ENCODE data around the gene LITAFD.

Gene LITAFD

DNA sequence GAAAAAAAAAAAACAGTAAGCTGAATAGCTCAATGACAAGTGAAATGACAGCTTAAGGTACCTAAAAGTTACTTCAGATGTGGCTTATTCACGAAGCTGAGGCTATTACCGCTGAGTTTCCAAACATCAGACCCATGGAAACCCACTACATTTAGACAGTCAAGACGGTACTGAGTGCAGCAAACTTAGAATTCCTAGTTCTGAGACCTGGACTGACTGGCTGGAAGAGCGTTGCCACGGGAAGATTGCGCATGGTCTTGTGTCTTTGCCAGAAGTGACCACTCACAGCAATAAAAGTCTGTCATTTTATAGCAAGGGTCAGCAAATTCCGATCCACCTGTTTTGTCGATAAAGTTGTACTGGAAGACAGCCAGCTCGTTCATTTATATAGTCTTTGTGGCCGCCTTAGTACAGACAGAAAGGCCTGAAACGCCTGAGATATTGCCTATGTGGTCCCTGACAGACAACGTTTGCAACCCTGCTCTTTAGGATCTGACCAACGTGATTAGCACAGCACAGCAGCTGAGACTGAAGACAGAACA, 19.2 kb downstream of the LITAFD start:
- TF ChIP-seq USF1 (IDR thresholded peaks at IDR 0.05): no peak
- no peak for TF ChIP-seq FOXM1 (IDR thresholded peaks at IDR 0.05; ENCODE audit: borderline replicate concordance, low read depth)
- no peak for TF ChIP-seq CEBPB (IDR thresholded peaks at IDR 0.05)
- TF ChIP-seq YY1 (IDR thresholded peaks at IDR 0.05; ENCODE audit: low read depth): no peak
- TF ChIP-seq MAX (IDR thresholded peaks at IDR 0.05): no peak
- TF ChIP-seq EP300 (IDR thresholded peaks at IDR 0.05; ENCODE audit: borderline replicate concordance): no peak
- no peak for TF ChIP-seq RAD21 (IDR thresholded peaks at IDR 0.05; ENCODE audit: low read depth)
- no peak for TF ChIP-seq EGR1 (IDR thresholded peaks at IDR 0.05)
- TF ChIP-seq, protein P1, sequence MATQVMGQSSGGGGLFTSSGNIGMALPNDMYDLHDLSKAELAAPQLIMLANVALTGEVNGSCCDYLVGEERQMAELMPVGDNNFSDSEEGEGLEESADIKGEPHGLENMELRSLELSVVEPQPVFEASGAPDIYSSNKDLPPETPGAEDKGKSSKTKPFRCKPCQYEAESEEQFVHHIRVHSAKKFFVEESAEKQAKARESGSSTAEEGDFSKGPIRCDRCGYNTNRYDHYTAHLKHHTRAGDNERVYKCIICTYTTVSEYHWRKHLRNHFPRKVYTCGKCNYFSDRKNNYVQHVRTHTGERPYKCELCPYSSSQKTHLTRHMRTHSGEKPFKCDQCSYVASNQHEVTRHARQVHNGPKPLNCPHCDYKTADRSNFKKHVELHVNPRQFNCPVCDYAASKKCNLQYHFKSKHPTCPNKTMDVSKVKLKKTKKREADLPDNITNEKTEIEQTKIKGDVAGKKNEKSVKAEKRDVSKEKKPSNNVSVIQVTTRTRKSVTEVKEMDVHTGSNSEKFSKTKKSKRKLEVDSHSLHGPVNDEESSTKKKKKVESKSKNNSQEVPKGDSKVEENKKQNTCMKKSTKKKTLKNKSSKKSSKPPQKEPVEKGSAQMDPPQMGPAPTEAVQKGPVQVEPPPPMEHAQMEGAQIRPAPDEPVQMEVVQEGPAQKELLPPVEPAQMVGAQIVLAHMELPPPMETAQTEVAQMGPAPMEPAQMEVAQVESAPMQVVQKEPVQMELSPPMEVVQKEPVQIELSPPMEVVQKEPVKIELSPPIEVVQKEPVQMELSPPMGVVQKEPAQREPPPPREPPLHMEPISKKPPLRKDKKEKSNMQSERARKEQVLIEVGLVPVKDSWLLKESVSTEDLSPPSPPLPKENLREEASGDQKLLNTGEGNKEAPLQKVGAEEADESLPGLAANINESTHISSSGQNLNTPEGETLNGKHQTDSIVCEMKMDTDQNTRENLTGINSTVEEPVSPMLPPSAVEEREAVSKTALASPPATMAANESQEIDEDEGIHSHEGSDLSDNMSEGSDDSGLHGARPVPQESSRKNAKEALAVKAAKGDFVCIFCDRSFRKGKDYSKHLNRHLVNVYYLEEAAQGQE (IDR thresholded peaks at IDR 0.05; ENCODE audit: low read depth): no peak
- TF ChIP-seq TCF12 (IDR thresholded peaks at IDR 0.05; ENCODE audit: low read depth): no peak
- TF ChIP-seq CREB1 (IDR thresholded peaks at IDR 0.05; ENCODE audit: low read depth): no peak
- no peak for TF ChIP-seq TAF1 (IDR thresholded peaks at IDR 0.05; ENCODE audit: low read depth)
- no peak for TF ChIP-seq TEAD4 (IDR thresholded peaks at IDR 0.05)
- TF ChIP-seq NFIC (IDR thresholded peaks at IDR 0.05): no peak
- TF ChIP-seq ZBTB7A (IDR thresholded peaks at IDR 0.05; ENCODE audit: low read depth): no peak

- no peak for TF ChIP-seq TCF12 (IDR thresholded peaks at IDR 0.05; ENCODE audit: low read depth)
- no peak for TF ChIP-seq CEBPB (IDR thresholded peaks at IDR 0.05)
- no peak for TF ChIP-seq NFIC (IDR thresholded peaks at IDR 0.05)
- no peak for TF ChIP-seq ZBTB7A (IDR thresholded peaks at IDR 0.05; ENCODE audit: low read depth)
- no peak for TF ChIP-seq USF1 (IDR thresholded peaks at IDR 0.05)
- TF ChIP-seq TAF1 (IDR thresholded peaks at IDR 0.05; ENCODE audit: low read depth): no peak
- no peak for TF ChIP-seq FOXM1 (IDR thresholded peaks at IDR 0.05; ENCODE audit: borderline replicate concordance, low read depth)
Measured at GRCh38 chr16:8903004-8903403, 20.9 kb downstream of the LITAFD start.

DNA sequence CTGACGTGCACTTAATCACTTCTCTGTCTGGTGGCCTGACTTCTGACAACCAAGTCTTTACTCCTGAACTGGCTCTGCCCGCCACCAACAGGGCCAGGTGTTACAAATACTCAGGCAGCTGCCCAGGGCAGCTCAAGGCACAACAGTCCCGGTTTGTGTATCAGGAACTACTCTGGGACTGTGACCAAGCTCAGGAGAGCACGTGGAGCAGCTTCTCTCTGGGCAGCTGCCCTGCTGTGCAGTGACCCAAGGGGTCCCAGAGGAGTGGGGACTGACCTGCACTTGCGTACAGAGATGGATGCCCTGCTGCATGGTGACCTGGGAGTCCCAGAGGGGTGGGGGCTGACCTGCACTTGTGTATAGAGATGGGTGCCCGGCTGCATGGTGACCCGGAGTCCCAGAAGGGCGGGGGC, 21.9 kb downstream of the LITAFD start:
- TF ChIP-seq NFIC (IDR thresholded peaks at IDR 0.05) (no peak), EP300 (IDR thresholded peaks at IDR 0.05; ENCODE audit: borderline replicate concordance) (no peak), TCF12 (IDR thresholded peaks at IDR 0.05; ENCODE audit: low read depth) (no peak), CREB1 (IDR thresholded peaks at IDR 0.05; ENCODE audit: low read depth) (no peak), ZBTB7A (IDR thresholded peaks at IDR 0.05; ENCODE audit: low read depth) (no peak), YY1 (IDR thresholded peaks at IDR 0.05; ENCODE audit: low read depth) (no peak), MAX (IDR thresholded peaks at IDR 0.05) (no peak)
- TF ChIP-seq, protein P1 (IDR thresholded peaks at IDR 0.05; ENCODE audit: low read depth): no peak

- TF ChIP-seq RAD21 (IDR thresholded peaks at IDR 0.05; ENCODE audit: low read depth): peak; percentile 63
- TF ChIP-seq NFIC (IDR thresholded peaks at IDR 0.05): no peak
Measured at GRCh38 chr16:8905168-8905762, 23.1 kb downstream of the LITAFD start.

- TF ChIP-seq, protein P1 (IDR thresholded peaks at IDR 0.05; ENCODE audit: low read depth): no peak
- TF ChIP-seq CEBPB (IDR thresholded peaks at IDR 0.05): no peak
- no peak for TF ChIP-seq RAD21 (IDR thresholded peaks at IDR 0.05; ENCODE audit: low read depth)
- no peak for TF ChIP-seq TEAD4 (IDR thresholded peaks at IDR 0.05)
- TF ChIP-seq EGR1 (IDR thresholded peaks at IDR 0.05): no peak
- TF ChIP-seq ZBTB7A (IDR thresholded peaks at IDR 0.05; ENCODE audit: low read depth): no peak
- no peak for TF ChIP-seq FOXM1 (IDR thresholded peaks at IDR 0.05; ENCODE audit: borderline replicate concordance, low read depth)
- TF ChIP-seq MAX (IDR thresholded peaks at IDR 0.05): no peak
- no peak for TF ChIP-seq NFIC (IDR thresholded peaks at IDR 0.05)
- no peak for TF ChIP-seq YY1 (IDR thresholded peaks at IDR 0.05; ENCODE audit: low read depth)
- no peak for TF ChIP-seq USF1 (IDR thresholded peaks at IDR 0.05)
- TF ChIP-seq TCF12 (IDR thresholded peaks at IDR 0.05; ENCODE audit: low read depth): no peak
Measured at GRCh38 chr16:8905795-8906591, 23.8 kb downstream of the LITAFD start.

All from Ishikawa (cell line).